DND-41 (cell line): ENCODE measurements around the gene RNF32.

Experiments
- CTCF ChIP-seq: IDR thresholded peaks from 2 replicates; pipeline ENCODE4 v1.5.1; 2012; ENCODE audit warnings: borderline replicate concordance, low read length, moderate library complexity, mild to moderate bottlenecking; ENCODE audit not compliant: poor library complexity, severe bottlenecking; ENCODE audit errors: extremely low read depth
- EZH2 ChIP-seq: IDR thresholded peaks from 3 replicates; pipeline ENCODE4 v1.6.1; 2012; ENCODE audit warnings: borderline replicate concordance, low read depth, mild to moderate bottlenecking, moderate library complexity, low read length, inconsistent platforms; ENCODE audit not compliant: severe bottlenecking

GRCh38 chr7:156669035-156669828 is 28.7 kb downstream of the RNF32 start:
- no peak for TF ChIP-seq CTCF
- no peak for TF ChIP-seq EZH2
